Nephron progenitor cell (in vitro differentiated cells): Measurements from ENCODE around the gene PAX6.
"Not testable (repeated sequence)": the region's sequence is repeated elsewhere in the genome, so short reads cannot be mapped to it uniquely, and the experiment has no call there.

Experiments
- DNase-seq: peaks from one replicate; pipeline ENCODE4 v3.0.0; 2021
- H3K27ac Mint-ChIP-seq: 2 replicates; pipeline ENCODE4 v1.8.0; 2021; ENCODE audit warnings: mild to moderate bottlenecking, moderate library complexity, mixed read lengths
- H3K27me3 Mint-ChIP-seq: 2 replicates; pipeline ENCODE4 v1.8.0; 2021; ENCODE audit warnings: mild to moderate bottlenecking, low read depth, mixed read lengths; ENCODE audit not compliant: poor library complexity
- H3K36me3 Mint-ChIP-seq: 2 replicates; pipeline ENCODE4 v1.8.0; 2021; ENCODE audit warnings: low read depth, mixed read lengths
- H3K4me1 Mint-ChIP-seq: 2 replicates; pipeline ENCODE4 v1.8.0; 2021; ENCODE audit warnings: mixed read lengths
- H3K4me3 Mint-ChIP-seq: 2 replicates; pipeline ENCODE4 v1.8.0; 2021; ENCODE audit warnings: mild to moderate bottlenecking, moderate library complexity, mixed read lengths
- H3K9me3 Mint-ChIP-seq: 2 replicates; pipeline ENCODE4 v1.8.0; 2021; ENCODE audit warnings: mild to moderate bottlenecking, moderate library complexity, mixed read lengths
- CTCF ChIP-seq: fragments of 200-600 bp; sonication (generic); IDR thresholded peaks from 2 replicates; pipeline ENCODE4 v1.5.0; 2021; ENCODE audit warnings: antibody characterized with exemption

Gene PAX6

GRCh38 chr11:31764261-31764660 is 46.9 kb downstream of the PAX6 start:
- H3K4me1 Mint-ChIP-seq, result peaks cover 5% of the 10 kb centered on the region
- H3K36me3 Mint-ChIP-seq, result no peaks in the 10 kb centered on the region
- DNase-seq, result no peak
- no peak overlapping the region for H3K4me3 Mint-ChIP-seq
- H3K27ac Mint-ChIP-seq, result no peak overlapping the region
- no peaks in the 10 kb centered on the region for H3K27me3 Mint-ChIP-seq
- no peak for TF ChIP-seq CTCF
- no peaks in the 10 kb centered on the region for H3K9me3 Mint-ChIP-seq

GRCh38 chr11:31763296-31763695 is 47.8 kb downstream of the PAX6 start:
- TF ChIP-seq CTCF, result no peak
- H3K9me3 Mint-ChIP-seq, result no peaks in the 10 kb centered on the region
- no peak overlapping the region for H3K4me3 Mint-ChIP-seq

DNA sequence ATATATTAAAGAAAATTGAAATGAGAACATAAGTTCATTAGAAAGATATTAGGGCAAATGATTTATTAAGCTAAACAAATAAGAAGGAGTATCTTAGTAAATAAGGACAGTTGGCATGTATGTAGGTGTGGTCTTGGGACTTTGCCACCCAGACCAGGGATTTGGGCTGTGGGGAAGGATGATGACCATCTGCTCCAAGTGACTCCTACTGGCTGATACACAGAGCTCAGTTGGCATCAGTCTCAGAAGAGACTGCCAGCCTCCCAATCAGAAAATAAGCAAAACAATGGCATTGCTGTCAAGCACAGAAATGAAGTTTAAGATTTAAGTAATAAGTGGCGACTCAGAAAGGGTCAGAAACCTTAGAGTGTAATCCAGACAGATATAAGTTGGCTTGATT is 49.5 kb downstream of the PAX6 start:
- Mint-ChIP-seq H3K4me3 (no peak overlapping the region), H3K4me1 (peaks cover 5% of the 10 kb centered on the region), H3K36me3 (no peaks in the 10 kb centered on the region), H3K27me3 (no peaks in the 10 kb centered on the region), H3K9me3 (no peaks in the 10 kb centered on the region), H3K27ac (no peak overlapping the region)
- no peak for DNase-seq
- no peak for TF ChIP-seq CTCF

More at GRCh38 chr11:31763296-31763695, 47.8 kb downstream of the PAX6 start:
- no peak for DNase-seq
- Mint-ChIP-seq H3K4me1 (peaks cover 5% of the 10 kb centered on the region), H3K27ac (no peak overlapping the region), H3K36me3 (no peaks in the 10 kb centered on the region), H3K27me3 (no peaks in the 10 kb centered on the region)

- H3K27ac Mint-ChIP-seq, result no peak overlapping the region
- no peaks in the 10 kb centered on the region for H3K9me3 Mint-ChIP-seq
- no peaks in the 10 kb centered on the region for H3K27me3 Mint-ChIP-seq
- no peak for TF ChIP-seq CTCF
- no peaks in the 10 kb centered on the region for H3K4me1 Mint-ChIP-seq
- no peaks in the 10 kb centered on the region for H3K36me3 Mint-ChIP-seq
- no peak for DNase-seq
- no peak overlapping the region for H3K4me3 Mint-ChIP-seq
Observed at GRCh38 chr11:31757260-31757835, 53.8 kb downstream of the PAX6 start.

DNA sequence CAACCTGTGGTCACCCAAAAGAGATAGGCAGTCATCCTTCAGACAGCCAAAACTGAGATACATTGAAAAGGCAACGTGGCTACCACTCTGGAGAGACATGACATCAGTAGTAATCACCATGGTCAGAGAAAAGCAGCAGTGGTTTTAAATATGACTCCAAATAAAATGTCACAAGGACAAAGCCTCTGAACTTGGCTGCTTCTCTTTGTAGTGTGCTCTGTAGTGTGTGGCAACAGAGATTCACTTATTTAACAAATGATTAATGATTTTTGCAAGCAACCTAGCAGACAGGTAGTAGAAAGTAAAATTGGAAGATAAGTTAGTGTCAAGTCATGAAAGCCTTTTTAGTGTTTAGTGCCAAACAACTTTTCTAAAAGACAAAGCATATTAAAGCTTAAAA is 63.5 kb downstream of the PAX6 start:
- H3K9me3 Mint-ChIP-seq, result peaks cover 16% of the 10 kb centered on the region
- no peaks in the 10 kb centered on the region for H3K27me3 Mint-ChIP-seq
- H3K4me1 Mint-ChIP-seq, result no peaks in the 10 kb centered on the region
- no peaks in the 10 kb centered on the region for H3K36me3 Mint-ChIP-seq
- no peak overlapping the region for H3K4me3 Mint-ChIP-seq
- no peak for TF ChIP-seq CTCF
- no peak overlapping the region for H3K27ac Mint-ChIP-seq
- DNase-seq, result no peak

GRCh38 chr11:31740731-31741368 is 70.3 kb downstream of the PAX6 start:
- not testable (repeated sequence) for H3K4me3 Mint-ChIP-seq, DNase-seq, H3K27ac Mint-ChIP-seq, H3K4me1 Mint-ChIP-seq, H3K27me3 Mint-ChIP-seq
- Mint-ChIP-seq H3K9me3 (peaks cover 67% of the 10 kb centered on the region), H3K36me3 (peaks cover 18% of the 10 kb centered on the region)
